Pancreas (tissue), 10 donors: ENCODE results near the gene EMX1. TPM values are rescaled to one million over a fixed set of nuclear protein-coding genes. Genes with fewer than 3 reads are reported as not detected.

Experiments
- ATAC-seq, 4 donors: fragments of 200-7000 bp; cut with Tn5 transposase; one replicate each; pipeline versions ENCODE4 v1.8.0 to v1.9.1; 2020; ENCODE audit warnings: mild to moderate bottlenecking in 4 of 4, moderate library complexity in 4 of 4
- DNase-seq, 6 donors: peaks; one replicate each; pipeline ENCODE4 v3.0.0-alpha.2; 2020
- FAIRE-seq: peaks from 2 replicates; lab custom pipeline; 2012; peaks lifted over from hg19 to GRCh38; lab: Jason Lieb, UNC
- H3K27ac ChIP-seq, 4 donors: fragments of 200-600 bp; sonication (generic); 1 replicate in 3 of 4; 2 replicates in 1 of 4; pipeline versions ENCODE4 v1.5.0 to v1.8.0; 2020
- H3K27me3 ChIP-seq, 4 donors: fragments of 200-600 bp; one replicate each; pipeline ENCODE4 v1.8.0; 2021
- H3K36me3 ChIP-seq, 3 donors: fragments of 200-600 bp; sonication (generic) in 1 of 3; one replicate each; pipeline versions ENCODE4 v1.5.0 to v1.8.0; 2020 to 2021
- H3K4me1 ChIP-seq, 3 donors: fragments of 200-600 bp; one replicate each; pipeline ENCODE4 v1.8.0; 2021
- H3K4me3 ChIP-seq, 4 donors: fragments of 200-600 bp; sonication (generic) in 2 of 4; one replicate each; pipeline versions ENCODE4 v1.5.0 to v1.8.0; 2020 to 2021
- H3K9me3 ChIP-seq, 4 donors: fragments of 200-600 bp; one replicate each; pipeline ENCODE4 v1.8.0; 2021
- WGBS, 2 donors: extraction: QIAGEN DNeasy Blood & Tissue Kit; methylation state at CpG; one replicate each; pipeline ENCODE4 v1.1.7; 2013; 5-methylcytosine and 5-hydroxymethylcytosine counted together
- intact Hi-C, 3 donors: fragments of 100-400 bp; cut with DNase I; formaldehyde crosslinking; loops; one replicate each; pipeline versions ENCODE4 v1.11.1 to v1.14.2; 2022
- polyA plus RNA-seq, 2 donors: library from polyadenylated mRNA; stranded (reverse); fragments of 200-250 nt; gene quantifications; one replicate each; pipeline ENCODE4 v1.2.3, GENCODE V29; 2013
- total RNA-seq, 6 donors: library from RNA; stranded (reverse); fragmentation: NEBNext Ultra II Directional in 4 of 6; extraction: Animal tissue kit (Norgen Biotek cat#: 25700) in 4 of 6; gene quantifications; one replicate each; pipeline versions ENCODE4 v1.2.1 to v1.2.4, GENCODE V29; 2021 to 2023
- TF ChIP-seq, protein P1 (sequence below), 4 donors: fragments of 200-600 bp; sonication (generic) in 3 of 4; IDR thresholded peaks; one replicate each; pipeline versions ENCODE4 v1.5.0 to v1.8.0; 2021; ENCODE audit warnings: antibody characterized with exemption in 4 of 4
- donor health status: healthy with polysubstance abuse.
- donor health status: DM: no; HTN: no; CAD: no; lungs with moderate emphysema.
- donor health status: DM: no; HTN: no; CAD: no.
- donor health status: control.
- donor health status: control.
- donor health status: Bipolar disorder and iron deficiency.
- donor health status: DM: yes; HTN: yes; CAD: no.
- donor health status: DM: no; HTN: no; CAD: no.
- donor health status: DM: no; HTN: no; CAD: no.
- donor health status: DM: yes; HTN: yes; CAD: no.

EMX1 gene
- total RNA-seq = under 1 TPM in 5 of 6 donors, not detected in 1; 0.13 to 0.37 (median 0.28) TPM
- polyA plus RNA-seq = under 1 TPM; 0.14 to 0.34 TPM

GRCh38 chr2:72917138-72917876 lies at the start of gene EMX1:
Gene EMX1, plus strand, starts transcription at chr2:72917519. Its CDS starts 334 bp downstream, at chr2:72917853.
- no peak within 1 kb of the TSS for H3K27ac ChIP-seq
- peaks cover 4 to 8% (median 7%) of the 10 kb centered on the region in 3 donors for H3K4me1 ChIP-seq
- DNase-seq (peak; percentile 80 to 90 (median 84)), FAIRE-seq (no peak), ATAC-seq (peak; percentile 86 to 92 (median 90))
- peaks cover 0 to 47% (median 13%) of the 10 kb centered on the region in 4 donors for H3K27me3 ChIP-seq
- H3K36me3 ChIP-seq = no peaks in the 10 kb centered on the region
- WGBS, 2 donors = 1% methylated on average over 38 to 82 of the region's 82 CpGs
- TF ChIP-seq, protein P1, sequence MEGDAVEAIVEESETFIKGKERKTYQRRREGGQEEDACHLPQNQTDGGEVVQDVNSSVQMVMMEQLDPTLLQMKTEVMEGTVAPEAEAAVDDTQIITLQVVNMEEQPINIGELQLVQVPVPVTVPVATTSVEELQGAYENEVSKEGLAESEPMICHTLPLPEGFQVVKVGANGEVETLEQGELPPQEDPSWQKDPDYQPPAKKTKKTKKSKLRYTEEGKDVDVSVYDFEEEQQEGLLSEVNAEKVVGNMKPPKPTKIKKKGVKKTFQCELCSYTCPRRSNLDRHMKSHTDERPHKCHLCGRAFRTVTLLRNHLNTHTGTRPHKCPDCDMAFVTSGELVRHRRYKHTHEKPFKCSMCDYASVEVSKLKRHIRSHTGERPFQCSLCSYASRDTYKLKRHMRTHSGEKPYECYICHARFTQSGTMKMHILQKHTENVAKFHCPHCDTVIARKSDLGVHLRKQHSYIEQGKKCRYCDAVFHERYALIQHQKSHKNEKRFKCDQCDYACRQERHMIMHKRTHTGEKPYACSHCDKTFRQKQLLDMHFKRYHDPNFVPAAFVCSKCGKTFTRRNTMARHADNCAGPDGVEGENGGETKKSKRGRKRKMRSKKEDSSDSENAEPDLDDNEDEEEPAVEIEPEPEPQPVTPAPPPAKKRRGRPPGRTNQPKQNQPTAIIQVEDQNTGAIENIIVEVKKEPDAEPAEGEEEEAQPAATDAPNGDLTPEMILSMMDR (IDR thresholded peaks at IDR 0.05) = no peak
- peak within 1 kb of the TSS; percentile 27 to 63 (median 42) for H3K4me3 ChIP-seq
- intact Hi-C loops = no loop called here
- no peaks in the 10 kb centered on the region for H3K9me3 ChIP-seq

- Histone ChIP-seq H3K27me3 (no peaks in the 10 kb centered on the region), H3K36me3 (no peaks in the 10 kb centered on the region), H3K27ac (no peak overlapping the region), H3K9me3 (no peaks in the 10 kb centered on the region), H3K4me3 (no peak overlapping the region), H3K4me1 (no peaks in the 10 kb centered on the region)
- intact Hi-C loops = loop anchor here in 1 of 3 donors (10.0 kb wide), 1 partner anchor 96 kb away; no protein-coding TSS in a partner anchor
- ATAC-seq = no peak
- 38 to 53% methylated on average over 1 of the region's 1 CpG for WGBS, 2 donors
- FAIRE-seq = no peak
- DNase-seq = no peak
- TF ChIP-seq, protein P1 (IDR thresholded peaks at IDR 0.05) = no peak
Measured at GRCh38 chr2:72871060-72871459, 46.3 kb upstream of the EMX1 start.

DNA sequence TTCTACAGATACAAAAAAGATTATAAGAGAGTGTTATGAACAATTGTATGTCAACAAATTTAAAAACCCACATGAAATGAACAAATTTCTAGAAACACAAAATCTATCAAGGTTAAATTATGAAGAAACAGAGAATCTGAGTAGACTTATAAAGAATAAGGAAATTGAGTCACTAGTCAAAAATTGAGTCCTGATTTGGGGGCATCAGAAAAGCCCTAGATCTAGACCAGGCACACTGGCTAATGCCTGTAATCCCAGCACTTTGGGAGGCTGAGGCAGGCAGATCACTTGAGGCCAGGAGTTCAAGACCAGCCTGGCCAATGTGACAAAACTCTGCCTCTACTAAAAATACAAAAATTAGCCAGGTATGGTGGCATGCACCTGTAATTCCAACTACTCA lies 45.4 kb upstream of the EMX1 start:
- H3K4me1 ChIP-seq = no peaks in the 10 kb centered on the region
- FAIRE-seq = no peak
- H3K27ac ChIP-seq = no peak overlapping the region
- no peak for ATAC-seq
- H3K27me3 ChIP-seq = no peaks in the 10 kb centered on the region
- no peaks in the 10 kb centered on the region for H3K36me3 ChIP-seq
- intact Hi-C loops = loop anchor here in 1 of 3 donors (10.0 kb wide), 1 partner anchor 97 kb away; no protein-coding TSS in a partner anchor
- H3K9me3 ChIP-seq = no peaks in the 10 kb centered on the region
- TF ChIP-seq, protein P1 (IDR thresholded peaks at IDR 0.05) = no peak
- DNase-seq = no peak
- H3K4me3 ChIP-seq = no peak overlapping the region

DNA sequence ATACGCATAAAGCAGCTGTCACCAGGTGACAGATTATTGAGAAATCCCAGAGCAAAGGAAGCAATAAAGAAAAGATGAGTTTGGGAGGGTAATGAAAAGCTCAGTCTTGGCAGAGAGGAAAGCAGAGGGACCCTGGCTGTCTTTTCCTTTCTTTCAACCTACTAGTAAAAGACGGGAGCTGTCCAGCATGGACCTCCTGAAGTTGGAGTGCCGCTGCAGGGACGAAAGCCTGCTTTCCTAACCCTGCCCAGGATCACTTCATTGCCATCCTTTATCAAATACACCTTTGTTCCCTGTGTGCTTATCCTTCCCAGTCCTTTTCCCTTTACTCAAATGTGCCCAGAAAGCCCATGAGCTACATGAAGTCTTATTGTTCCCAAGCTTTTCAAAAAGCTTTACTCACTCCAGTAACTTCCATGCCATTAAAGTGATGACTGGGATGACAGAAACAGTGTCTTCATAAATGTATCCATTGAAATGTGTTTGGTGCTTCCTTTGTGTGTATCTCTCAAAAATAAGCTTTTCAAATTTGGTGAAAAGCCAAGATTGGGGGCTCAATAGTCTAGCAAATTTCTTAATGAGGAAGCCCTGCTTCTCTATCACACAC lies 33.9 kb upstream of the EMX1 start:
- DNase-seq (no peak), ATAC-seq (no peak), FAIRE-seq (no peak)
- H3K27ac ChIP-seq = no peak overlapping the region
- H3K4me1 ChIP-seq = peaks cover 3 to 11% (median 10%) of the 10 kb centered on the region in 3 donors
- no peaks in the 10 kb centered on the region for H3K36me3 ChIP-seq
- TF ChIP-seq, protein P1 (IDR thresholded peaks at IDR 0.05) = no peak
- no peak overlapping the region for H3K4me3 ChIP-seq
- no peaks in the 10 kb centered on the region for H3K9me3 ChIP-seq
- no peaks in the 10 kb centered on the region for H3K27me3 ChIP-seq
- 10 to 23% methylated on average over 4 of the region's 4 CpGs for WGBS, 2 donors
- intact Hi-C loops = no loop called here
